GM19025 (cell line): ENCODE measurements around the gene ITFG2.
"Not testable (repeated sequence)": the region's sequence is repeated elsewhere in the genome, so short reads cannot be mapped to it uniquely, and the experiment has no call there.

Source experiments
- ATAC-seq: cut with Tn5 transposase; IDR thresholded peaks from one replicate; pipeline ENCODE4 v1.9.1; 2021; ENCODE audit warnings: mild to moderate bottlenecking, low read depth, moderate library complexity; ENCODE audit not compliant: unreplicated experiment

ITFG2 gene

GRCh38 chr12:2812290-2813213 is at the start of gene ITFG2:
ITFG2 (plus strand) TSS chr12:2812668; CDS start chr12:2812761, 93 bp downstream.
- peak; percentile 92 for ATAC-seq

- ATAC-seq = no peak
Measured at GRCh38 chr12:2764398-2764797, 48.1 kb upstream of the ITFG2 start.

GRCh38 chr12:2765052-2765451 is 47.4 kb upstream of the ITFG2 start:
- no peak for ATAC-seq

DNA sequence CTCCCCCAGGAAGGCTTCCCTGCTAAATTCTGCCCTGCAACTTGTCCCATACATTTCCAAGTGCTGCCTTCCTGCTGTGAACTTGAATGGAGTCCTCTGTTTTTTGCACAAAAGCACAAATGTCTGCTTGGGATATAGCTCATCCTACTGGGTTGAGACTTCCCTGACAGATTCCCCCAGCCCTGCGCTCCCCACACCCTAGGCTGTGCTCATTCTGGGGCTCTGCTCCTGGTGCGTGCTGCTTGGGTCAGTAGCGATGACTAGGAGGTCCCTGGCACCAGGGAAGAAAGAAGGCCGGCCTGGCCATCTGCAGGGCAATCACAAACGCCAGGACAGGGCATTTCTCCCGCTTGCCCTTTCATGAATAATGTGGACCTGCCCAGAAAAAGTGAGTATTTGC is 46.9 kb upstream of the ITFG2 start:
- ATAC-seq = no peak

DNA sequence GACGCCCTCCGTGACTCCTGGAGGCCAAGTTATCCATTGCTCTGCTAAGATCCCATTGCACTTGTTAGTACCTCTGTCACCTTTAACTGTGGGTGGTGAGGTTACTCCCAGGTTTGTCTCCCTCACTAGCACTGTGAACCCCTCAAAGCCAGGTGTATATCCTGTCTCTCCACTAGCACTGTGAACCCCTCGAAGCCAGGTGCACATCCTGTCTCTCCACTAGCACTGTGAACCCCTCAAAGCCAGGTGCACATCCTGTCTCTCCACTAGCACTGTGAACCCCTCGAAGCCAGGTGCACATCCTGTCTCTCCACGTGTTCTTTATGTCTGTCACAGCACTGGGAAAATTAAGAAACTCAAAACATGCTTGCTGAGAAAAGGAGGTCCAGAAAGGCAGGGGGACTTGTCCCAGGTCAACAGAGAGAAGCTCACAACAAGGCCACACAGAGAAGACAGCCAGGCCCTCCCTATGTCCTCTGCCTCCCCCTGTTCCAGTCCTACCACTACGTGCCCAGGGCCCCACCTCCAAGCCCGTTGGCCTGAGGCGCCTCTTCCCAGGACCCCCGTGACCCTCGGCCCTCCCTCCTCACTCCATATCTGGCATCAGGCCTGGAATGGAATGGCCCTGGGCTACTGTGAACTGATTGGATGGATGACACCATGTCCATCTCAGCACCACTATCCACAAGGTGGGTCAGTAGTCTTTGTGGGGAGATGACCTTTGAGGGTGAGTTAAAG is 44.1 kb upstream of the ITFG2 start:
- no peak for ATAC-seq

DNA sequence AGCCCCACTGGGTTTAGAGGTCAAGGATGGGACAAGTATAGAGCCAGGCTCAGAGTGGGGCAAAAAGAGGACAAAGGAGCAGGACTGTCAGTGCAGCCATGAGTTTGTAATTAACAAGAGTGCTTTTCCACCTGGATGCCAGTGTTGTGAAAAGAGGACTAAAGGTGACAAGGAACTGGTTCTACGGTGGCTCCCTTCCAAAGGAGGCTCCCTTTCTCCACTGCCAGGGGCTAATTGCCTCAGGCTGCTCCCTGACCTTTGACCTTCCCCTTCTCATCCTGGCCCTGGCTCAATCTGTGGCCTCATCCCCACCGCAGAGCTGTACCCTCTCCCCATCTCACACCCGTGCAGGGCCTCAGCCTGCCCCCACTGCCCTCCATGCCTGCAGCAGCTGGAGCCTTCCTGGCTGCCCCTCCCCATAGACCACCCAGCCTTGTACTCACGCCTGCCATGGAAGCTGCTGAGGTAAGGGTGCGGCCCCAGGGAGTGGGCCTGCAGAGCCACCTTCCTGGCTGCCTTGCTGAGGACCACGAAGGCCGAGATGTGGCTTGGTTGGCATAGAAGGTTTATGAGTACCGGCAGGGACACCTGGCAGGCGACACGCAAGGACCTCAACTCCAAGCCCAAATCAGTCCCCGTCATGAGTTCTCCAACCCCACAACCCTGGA is 42.5 kb upstream of the ITFG2 start:
- ATAC-seq = no peak

DNA sequence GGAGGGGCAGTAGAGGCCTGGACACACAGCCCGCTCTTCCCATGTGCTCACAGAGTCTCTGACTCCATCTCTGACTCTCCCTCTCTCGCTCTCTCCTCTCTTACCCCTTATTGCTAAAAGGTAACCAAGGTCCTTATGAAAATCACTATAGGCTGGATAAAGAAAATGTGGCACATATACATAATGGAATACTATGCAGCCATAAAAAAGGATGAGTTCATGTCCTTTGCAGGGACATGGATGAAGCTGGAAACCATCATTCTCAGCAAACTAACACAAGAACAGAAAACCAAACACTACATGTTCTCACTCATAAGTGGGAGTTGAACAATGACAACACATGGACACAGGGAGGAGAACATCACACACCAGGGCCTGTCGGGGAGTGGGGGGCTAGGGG is 41.9 kb upstream of the ITFG2 start:
- ATAC-seq = not testable (repeated sequence)

DNA sequence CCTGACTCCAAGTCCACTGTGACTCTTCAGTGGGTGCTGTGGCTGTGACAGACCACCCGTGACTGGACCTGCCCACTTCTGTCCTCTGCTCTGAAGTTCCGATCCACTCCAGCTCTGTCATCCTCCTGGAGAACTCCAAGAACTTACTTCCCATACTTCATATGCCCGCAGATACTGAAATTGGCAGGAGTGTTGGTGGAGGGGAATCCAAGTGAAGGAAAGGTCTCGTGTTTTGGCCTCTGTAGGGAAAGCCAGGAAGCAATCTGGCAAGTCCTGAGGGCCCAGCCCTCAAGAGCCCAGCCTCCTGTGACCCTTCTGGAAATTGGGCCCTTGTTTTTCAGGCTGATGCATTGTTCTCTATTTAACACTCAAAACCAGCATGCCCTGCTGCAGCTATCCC is 40.1 kb upstream of the ITFG2 start:
- no peak for ATAC-seq

- no peak for ATAC-seq
Measured at GRCh38 chr12:2773199-2773875, 39.1 kb upstream of the ITFG2 start.

DNA sequence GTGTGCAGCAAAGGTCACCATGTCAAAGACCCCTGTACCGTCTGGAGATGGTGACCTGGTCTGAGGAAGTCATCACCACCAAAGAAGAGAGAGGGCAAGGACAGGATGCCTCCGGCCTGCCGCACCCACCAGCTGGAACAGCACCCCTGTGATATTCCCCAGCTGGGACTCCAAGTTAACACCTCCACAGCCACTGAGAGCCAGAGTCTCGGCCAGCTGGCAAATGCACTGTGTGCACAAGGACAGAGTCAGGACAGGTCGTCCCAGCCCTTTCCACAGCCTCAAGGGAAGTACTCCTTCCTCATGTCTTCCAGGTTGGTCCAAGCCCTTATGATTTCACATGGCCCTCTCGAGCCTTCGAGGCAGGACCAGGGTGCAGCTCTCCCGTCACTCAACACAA is 37.0 kb upstream of the ITFG2 start:
- ATAC-seq = no peak

GRCh38 chr12:2776129-2776806 is 36.2 kb upstream of the ITFG2 start:
- no peak for ATAC-seq

DNA sequence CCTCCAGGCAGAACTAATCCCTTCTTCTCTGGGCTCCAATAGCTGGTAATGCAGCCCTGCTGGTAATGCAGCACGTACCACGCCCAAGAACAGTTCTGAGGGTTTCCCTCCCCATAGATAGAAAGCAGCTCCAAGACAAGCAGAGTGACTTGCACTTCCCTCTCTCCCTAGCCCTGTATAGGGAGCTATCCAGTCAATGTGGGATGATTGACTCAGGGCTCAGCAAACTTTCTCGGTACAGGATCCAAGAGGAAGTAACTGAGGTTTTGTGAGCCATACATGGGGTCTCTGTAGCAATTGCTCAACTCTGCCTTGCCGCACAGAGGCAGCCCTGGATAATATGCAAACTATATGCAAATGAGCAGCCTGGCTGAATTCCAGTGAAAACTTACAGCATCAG is 33.2 kb upstream of the ITFG2 start:
- no peak for ATAC-seq

- no peak for ATAC-seq
Measured at GRCh38 chr12:2783936-2784600, 28.4 kb upstream of the ITFG2 start.

DNA sequence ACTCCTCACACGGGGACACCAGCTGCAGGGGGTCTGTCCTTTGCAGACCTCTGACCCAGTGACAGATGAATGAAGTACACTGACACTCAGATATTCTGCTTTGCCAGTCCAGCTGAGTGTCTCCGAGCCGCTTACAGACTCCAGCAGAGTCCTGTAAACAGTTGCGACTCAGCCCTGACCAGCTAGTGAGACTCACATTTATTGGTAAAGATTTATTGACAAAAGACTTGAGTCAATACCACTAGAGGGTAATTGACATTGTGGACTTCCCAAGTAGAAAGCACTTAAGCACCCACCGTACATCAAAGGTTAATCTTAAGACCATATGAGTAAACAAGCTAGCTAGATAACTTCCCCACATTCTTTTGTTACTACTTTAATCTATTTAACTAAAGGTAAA is 27.5 kb upstream of the ITFG2 start:
- no peak for ATAC-seq

DNA sequence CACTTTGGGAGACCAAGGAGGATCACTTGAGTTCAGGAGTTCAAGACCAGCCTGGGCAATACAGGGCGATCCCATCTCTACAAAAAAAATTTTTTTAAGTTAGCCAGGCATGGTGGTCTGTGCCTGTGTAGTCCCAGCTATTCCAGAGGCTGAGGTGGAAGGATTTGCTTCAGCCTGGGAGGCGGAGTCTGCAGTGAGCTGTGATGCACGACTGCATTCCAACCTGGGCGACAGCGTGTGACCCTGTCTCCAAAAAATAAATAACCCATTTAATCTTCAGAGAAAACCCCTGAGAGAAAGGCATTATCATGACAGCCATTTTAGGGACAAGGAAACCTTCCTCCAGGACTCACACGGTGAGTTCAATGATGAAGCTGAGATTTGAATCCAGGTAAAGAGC is 21.4 kb upstream of the ITFG2 start:
- no peak for ATAC-seq

DNA sequence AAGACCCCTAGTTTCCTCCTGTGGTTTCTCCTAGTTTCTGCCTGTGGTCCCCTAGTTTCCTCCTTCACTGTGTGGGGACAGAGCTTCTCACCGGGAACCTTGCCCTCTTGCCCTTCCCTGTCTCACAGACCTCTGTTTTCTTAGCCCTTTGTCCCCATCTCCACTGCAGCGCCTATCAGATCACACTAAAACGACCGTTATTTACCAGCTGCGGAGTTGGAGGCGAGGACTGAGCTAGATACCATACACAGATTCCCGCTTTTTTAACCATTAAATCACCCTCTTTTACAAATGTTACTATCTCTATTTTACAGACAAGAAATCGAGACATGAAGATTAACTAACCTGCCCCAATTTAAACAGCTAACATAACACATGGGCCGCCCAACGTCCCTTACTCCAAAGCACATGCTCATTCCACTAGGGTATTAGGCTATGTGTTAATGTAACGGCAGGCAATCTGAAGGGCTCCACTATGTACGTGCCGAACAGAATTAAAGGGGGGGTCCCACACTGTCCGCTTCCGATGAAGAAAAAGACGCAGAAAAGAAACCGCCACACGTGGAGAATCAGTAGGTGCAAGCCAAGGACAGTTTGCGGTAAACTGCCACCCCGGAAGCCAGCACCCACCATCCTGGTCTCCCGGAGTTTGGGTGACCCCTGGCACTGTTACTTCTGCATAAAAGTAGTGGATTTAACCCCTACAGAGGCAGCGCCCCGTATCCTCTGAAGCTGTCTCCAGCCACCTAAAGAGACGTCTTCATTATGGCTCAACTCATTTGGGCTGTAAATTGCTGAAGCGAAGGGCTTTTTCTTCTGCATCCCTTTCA is 19.6 kb upstream of the ITFG2 start:
- no peak for ATAC-seq

DNA sequence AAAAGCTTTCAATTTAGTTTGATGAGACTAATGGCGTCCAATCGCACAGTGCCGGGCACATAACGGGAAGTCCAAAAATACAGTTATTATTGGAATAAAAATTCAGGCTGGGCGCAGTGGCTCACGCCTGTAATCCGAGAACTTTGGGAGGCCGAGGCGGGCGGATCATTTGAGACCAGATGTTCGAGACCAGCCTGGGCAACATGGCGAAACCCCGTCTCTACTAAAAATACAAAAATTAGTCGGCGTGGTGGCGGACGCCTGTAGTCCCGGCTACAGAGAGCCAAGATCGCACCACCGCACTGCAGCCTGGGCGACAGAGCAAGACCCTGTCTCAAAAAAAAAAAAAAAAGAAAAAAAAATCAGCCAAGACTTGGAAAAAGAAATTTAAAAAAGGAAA is 18.9 kb upstream of the ITFG2 start:
- ATAC-seq = no peak

- ATAC-seq = no peak
Measured at GRCh38 chr12:2794191-2794735, 18.2 kb upstream of the ITFG2 start.
